Neural progenitor cell (in vitro differentiated cells): ENCODE data around the gene PHAX. TPM values are rescaled to one million over a fixed set of nuclear protein-coding genes. Genes with fewer than 3 reads are reported as not detected.

ENCODE experiments used
- DNase-seq: peaks from one replicate; pipeline ENCODE4 v3.0.0-alpha.2; 2016; ENCODE audit warnings: low spot score
- H2AFZ ChIP-seq: fragments of 200-600 bp; sonication (generic); replicated peaks from 2 replicates; pipeline ENCODE4 v1.6.1; 2016; ENCODE audit warnings: antibody characterized with exemption
- H3F3A ChIP-seq: fragments of 200-600 bp; sonication (generic); 2 replicates; pipeline ENCODE4 v1.6.1; 2016; ENCODE audit warnings: antibody characterized with exemption, low read depth
- H3K27ac ChIP-seq: fragments of 200-600 bp; sonication (generic); 2 replicates; pipeline ENCODE4 v1.5.1; 2016; ENCODE audit warnings: mild to moderate bottlenecking
- H3K27me3 ChIP-seq: fragments of 200-600 bp; sonication (generic); 2 replicates; pipeline ENCODE4 v1.6.1; 2016; ENCODE audit warnings: mild to moderate bottlenecking, moderate library complexity
- H3K36me3 ChIP-seq: fragments of 200-600 bp; sonication (generic); 2 replicates; pipeline ENCODE4 v1.5.1; 2016
- H3K4me1 ChIP-seq: fragments of 200-600 bp; sonication (generic); 2 replicates; pipeline ENCODE4 v1.6.1; 2016; ENCODE audit warnings: mixed run types
- H3K4me2 ChIP-seq: fragments of 200-600 bp; sonication (generic); 2 replicates; pipeline ENCODE4 v1.6.1; 2016
- H3K4me3 ChIP-seq: fragments of 200-600 bp; sonication (generic); 2 replicates; pipeline ENCODE4 v1.5.1; 2016
- H3K79me2 ChIP-seq: fragments of 200-600 bp; sonication (generic); 2 replicates; pipeline ENCODE4 v1.6.1; 2016; ENCODE audit warnings: low read depth
- H3K9ac ChIP-seq: fragments of 200-600 bp; sonication (generic); 2 replicates; pipeline ENCODE4 v1.6.1; 2016
- H3K9me3 ChIP-seq: fragments of 200-600 bp; sonication (generic); 2 replicates; pipeline ENCODE4 v1.5.1; 2016; ENCODE audit warnings: low read depth
- H4K20me1 ChIP-seq: fragments of 200-600 bp; sonication (generic); 2 replicates; pipeline ENCODE4 v1.6.1; 2016; ENCODE audit warnings: low read depth
- H3K27ac Mint-ChIP-seq: 3 replicates; pipeline ENCODE4 v1.8.0; 2021; ENCODE audit warnings: mixed read lengths
- H3K27me3 Mint-ChIP-seq: 2 replicates; pipeline ENCODE4 v1.8.0; 2022; ENCODE audit warnings: low read depth, mild to moderate bottlenecking, inconsistent platforms, moderate library complexity, mixed read lengths; ENCODE audit not compliant: insufficient read depth
- H3K36me3 Mint-ChIP-seq: 3 replicates; pipeline ENCODE4 v1.8.0; 2021; ENCODE audit warnings: mixed read lengths
- H3K4me1 Mint-ChIP-seq: 3 replicates; pipeline ENCODE4 v1.8.0; 2021; ENCODE audit warnings: mixed read lengths
- H3K4me3 Mint-ChIP-seq: 3 replicates; pipeline ENCODE4 v1.8.0; 2021; ENCODE audit warnings: mild to moderate bottlenecking, moderate library complexity, mixed read lengths
- H3K9me3 Mint-ChIP-seq: 3 replicates; pipeline ENCODE4 v1.8.0; 2020; ENCODE audit warnings: mixed read lengths
- EZH2 ChIP-seq: fragments of 200-600 bp; sonication (generic); IDR thresholded peaks from 2 replicates; pipeline ENCODE4 v1.6.1; 2017; ENCODE audit warnings: antibody characterized with exemption, mild to moderate bottlenecking, moderate library complexity
- EZH2phosphoT487 ChIP-seq: fragments of 200-600 bp; sonication (generic); IDR thresholded peaks from 2 replicates; pipeline ENCODE4 v1.6.1; 2017; ENCODE audit warnings: antibody characterized with exemption
- total RNA-seq: library from RNA; depleted of rRNA; stranded (reverse); fragments of >200 nt; gene quantifications from 2 replicates; pipeline ENCODE4 v1.2.3, GENCODE V29; 2015; ENCODE audit warnings: low replicate concordance
- TF ChIP-seq, protein P1 (sequence below): fragments of 200-600 bp; sonication (generic); IDR thresholded peaks from 2 replicates; pipeline ENCODE4 v1.5.1; 2017; ENCODE audit warnings: antibody characterized with exemption, mild to moderate bottlenecking

PHAX gene
- total RNA-seq, 1 donor from 2014 or later: 86.8 TPM

DNA sequence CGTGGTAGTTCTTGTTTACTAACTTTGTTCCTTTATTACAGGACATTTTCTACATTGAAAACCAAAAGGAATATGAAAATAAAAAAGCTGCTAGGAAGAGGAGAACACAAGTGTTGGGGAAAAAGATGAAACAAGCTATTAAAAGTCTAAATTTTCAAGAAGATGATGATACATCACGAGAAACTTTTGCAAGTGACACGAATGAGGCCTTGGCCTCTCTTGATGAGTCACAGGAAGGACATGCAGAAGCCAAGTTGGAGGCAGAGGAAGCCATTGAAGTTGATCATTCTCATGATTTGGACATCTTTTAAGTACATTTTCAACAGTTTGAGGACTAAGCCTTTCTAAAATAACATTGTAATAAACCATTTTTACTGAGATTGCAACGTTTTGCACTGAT lies 23.8 kb downstream of the PHAX start:
- no peak overlapping the region for H3K4me3 Mint-ChIP-seq
- Histone ChIP-seq H3K4me2 (no peak overlapping the region), H3K27ac (no peak overlapping the region), H3K4me3 (no peak overlapping the region), H4K20me1 (no peaks in the 10 kb centered on the region), H3K79me2 (peaks cover 12% of the 10 kb centered on the region), H3K9me3 (no peaks in the 10 kb centered on the region), H3K27me3 (no peaks in the 10 kb centered on the region), H3K36me3 (peaks cover 22% of the 10 kb centered on the region), H3K4me1 (no peaks in the 10 kb centered on the region), H3K9ac (no peak overlapping the region), H3F3A (peaks cover 12% of the 10 kb centered on the region), H2AFZ (no peak overlapping the region)
- H3K27me3 Mint-ChIP-seq: peaks cover 2% of the 10 kb centered on the region
- TF ChIP-seq EZH2 (no peak), EZH2phosphoT487 (no peak)
- TF ChIP-seq, protein P1, sequence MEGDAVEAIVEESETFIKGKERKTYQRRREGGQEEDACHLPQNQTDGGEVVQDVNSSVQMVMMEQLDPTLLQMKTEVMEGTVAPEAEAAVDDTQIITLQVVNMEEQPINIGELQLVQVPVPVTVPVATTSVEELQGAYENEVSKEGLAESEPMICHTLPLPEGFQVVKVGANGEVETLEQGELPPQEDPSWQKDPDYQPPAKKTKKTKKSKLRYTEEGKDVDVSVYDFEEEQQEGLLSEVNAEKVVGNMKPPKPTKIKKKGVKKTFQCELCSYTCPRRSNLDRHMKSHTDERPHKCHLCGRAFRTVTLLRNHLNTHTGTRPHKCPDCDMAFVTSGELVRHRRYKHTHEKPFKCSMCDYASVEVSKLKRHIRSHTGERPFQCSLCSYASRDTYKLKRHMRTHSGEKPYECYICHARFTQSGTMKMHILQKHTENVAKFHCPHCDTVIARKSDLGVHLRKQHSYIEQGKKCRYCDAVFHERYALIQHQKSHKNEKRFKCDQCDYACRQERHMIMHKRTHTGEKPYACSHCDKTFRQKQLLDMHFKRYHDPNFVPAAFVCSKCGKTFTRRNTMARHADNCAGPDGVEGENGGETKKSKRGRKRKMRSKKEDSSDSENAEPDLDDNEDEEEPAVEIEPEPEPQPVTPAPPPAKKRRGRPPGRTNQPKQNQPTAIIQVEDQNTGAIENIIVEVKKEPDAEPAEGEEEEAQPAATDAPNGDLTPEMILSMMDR: no peak
- H3K4me1 Mint-ChIP-seq: no peaks in the 10 kb centered on the region
- H3K36me3 Mint-ChIP-seq: peaks cover 12% of the 10 kb centered on the region
- no peak overlapping the region for H3K27ac Mint-ChIP-seq
- no peaks in the 10 kb centered on the region for H3K9me3 Mint-ChIP-seq
- DNase-seq: no peak

GRCh38 chr5:126628102-126628501 lies 27.4 kb downstream of the PHAX start:
- Mint-ChIP-seq H3K4me1 (peaks cover 3% of the 10 kb centered on the region), H3K4me3 (no peak overlapping the region), H3K27ac (no peak overlapping the region), H3K27me3 (no peaks in the 10 kb centered on the region), H3K36me3 (peaks cover 12% of the 10 kb centered on the region), H3K9me3 (no peaks in the 10 kb centered on the region)
- DNase-seq: no peak
- H3K4me1 ChIP-seq: no peaks in the 10 kb centered on the region
- no peak overlapping the region for H3K4me2 ChIP-seq
- no peak overlapping the region for H3K4me3 ChIP-seq
- H3F3A ChIP-seq: peaks cover 12% of the 10 kb centered on the region
- H4K20me1 ChIP-seq: no peaks in the 10 kb centered on the region
- no peaks in the 10 kb centered on the region for H3K9me3 ChIP-seq
- no peak overlapping the region for H3K9ac ChIP-seq
- H3K27ac ChIP-seq: no peak overlapping the region
- no peaks in the 10 kb centered on the region for H3K79me2 ChIP-seq
- peaks cover 15% of the 10 kb centered on the region for H3K36me3 ChIP-seq
- TF ChIP-seq, protein P1: no peak
- TF ChIP-seq EZH2 (no peak), EZH2phosphoT487 (no peak)
- H2AFZ ChIP-seq: no peak overlapping the region
- no peaks in the 10 kb centered on the region for H3K27me3 ChIP-seq

DNA sequence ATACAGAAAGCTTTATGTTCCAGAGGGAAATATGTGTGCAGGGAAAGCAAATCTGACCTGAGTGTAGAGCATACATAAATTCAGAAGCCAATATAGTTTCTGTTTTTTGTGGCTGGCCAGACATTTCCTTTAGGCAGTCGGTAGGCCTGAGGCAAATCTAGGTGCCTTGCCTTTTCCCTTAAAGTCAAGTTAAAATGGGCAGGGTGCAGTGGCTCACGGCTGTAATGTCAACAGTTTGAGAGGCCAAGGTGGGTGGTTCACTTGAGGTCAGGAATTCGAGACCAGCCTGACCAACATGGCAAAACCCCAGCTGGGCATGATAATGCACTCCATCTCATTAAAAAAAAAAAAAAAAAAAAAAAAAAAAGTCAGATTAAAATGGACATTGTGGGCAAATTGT lies 31.2 kb downstream of the PHAX start:
- Histone ChIP-seq H3K4me3 (no peak overlapping the region), H3K9ac (no peak overlapping the region), H3K27ac (no peak overlapping the region), H3K4me1 (no peaks in the 10 kb centered on the region), H2AFZ (no peak overlapping the region), H3K27me3 (no peaks in the 10 kb centered on the region), H3K9me3 (no peaks in the 10 kb centered on the region), H3K36me3 (peaks cover 5% of the 10 kb centered on the region), H3K79me2 (no peaks in the 10 kb centered on the region), H4K20me1 (no peaks in the 10 kb centered on the region), H3K4me2 (no peak overlapping the region), H3F3A (peaks cover 10% of the 10 kb centered on the region)
- Mint-ChIP-seq H3K4me1 (peaks cover 3% of the 10 kb centered on the region), H3K27ac (no peak overlapping the region), H3K9me3 (no peaks in the 10 kb centered on the region), H3K36me3 (peaks cover 2% of the 10 kb centered on the region), H3K4me3 (no peak overlapping the region), H3K27me3 (no peaks in the 10 kb centered on the region)
- TF ChIP-seq, protein P1: no peak
- TF ChIP-seq EZH2: no peak
- TF ChIP-seq EZH2phosphoT487: no peak
- DNase-seq: no peak
